ENCODE measurements around the gene TMA7B. TPM values are rescaled to one million over a fixed set of nuclear protein-coding genes. Genes with fewer than 3 reads are reported as not detected.

TMA7B gene
- total and polyA plus RNA-seq, 2 donors (not counting 1 experiment from before 2014, with no cell fraction given) = 0.85 to 1.4 TPM

GRCh38 chr22:40001106-40001505, 40.9 kb downstream of the TMA7B start:
- Mint-ChIP-seq H3K27me3 (peaks cover 40% of the 10 kb centered on the region), H3K27ac (no peak overlapping the region), H3K4me3 (no peak overlapping the region), H3K9me3 (ENCODE audit: insufficient read depth) (no peaks in the 10 kb centered on the region), H3K4me1 (no peaks in the 10 kb centered on the region)
- Histone ChIP-seq H3K36me3 (replicated peaks in 1 of 2; ENCODE audit: control extremely low read depth in 1 of 2, control insufficient read depth in 1 of 2, extremely low read depth in 1 of 2, insufficient read depth in 2 of 2, low read length in 1 of 2) (no peaks in the 10 kb centered on the region), H3K4me2 (replicated peaks; ENCODE audit: low read depth, low read length, poor library complexity, severe bottlenecking) (no peak overlapping the region), H3K9ac (ENCODE audit: low read length) (no peak overlapping the region), H3K9me3 (ENCODE audit: control extremely low read depth in 1 of 3, control insufficient read depth in 2 of 3, insufficient read depth in 1 of 3, low read length in 2 of 3) (no peaks in the 10 kb centered on the region), H4K20me1 (ENCODE audit: control insufficient read depth, insufficient read depth, low read length, poor library complexity, severe bottlenecking) (no peaks in the 10 kb centered on the region), H2AFZ (ENCODE audit: insufficient read depth, low read depth, low read length, poor library complexity, severe bottlenecking) (no peak overlapping the region), H3K27ac (ENCODE audit: low read length in 2 of 2) (no peak overlapping the region), H3K79me2 (ENCODE audit: control insufficient read depth, insufficient read depth, low read length) (no peaks in the 10 kb centered on the region), H3K4me3 (ENCODE audit: control extremely low read depth in 1 of 5, extremely low read depth in 1 of 5, insufficient read depth in 1 of 5, low read depth in 2 of 5, low read length in 4 of 5) (no peak overlapping the region), H3K27me3 (replicated peaks in 1 of 4; ENCODE audit: control extremely low read depth in 1 of 4, control insufficient read depth in 3 of 4, insufficient read depth in 4 of 4, low read length in 3 of 4) (peaks cover 0 to 27% (median 5%) of the 10 kb centered on the region in 4 experiments), H3K4me1 (ENCODE audit: control insufficient read depth in 2 of 2, insufficient read depth in 2 of 2, low read length in 2 of 2) (no peaks in the 10 kb centered on the region)
- DNase-seq (no peak), ATAC-seq (ENCODE audit: low read depth) (no peak)
- intact Hi-C loops (cut with micrococcal nuclease) = no loop called here
- 100% methylated on average over 3 of the region's 4 CpGs for WGBS (ENCODE audit: insufficient coverage)
- POLR2A ChIA-PET = no interaction called here
- CTCF ChIA-PET = interaction anchor here (1.6 to 2.6 kb wide), 2 partner anchors 9 to 24 kb away, joined by 3 to 9 read pairs; no protein-coding TSS in a partner anchor
- no peak for TF ChIP-seq CTCF (IDR thresholded peaks at IDR 0.05)

DNA sequence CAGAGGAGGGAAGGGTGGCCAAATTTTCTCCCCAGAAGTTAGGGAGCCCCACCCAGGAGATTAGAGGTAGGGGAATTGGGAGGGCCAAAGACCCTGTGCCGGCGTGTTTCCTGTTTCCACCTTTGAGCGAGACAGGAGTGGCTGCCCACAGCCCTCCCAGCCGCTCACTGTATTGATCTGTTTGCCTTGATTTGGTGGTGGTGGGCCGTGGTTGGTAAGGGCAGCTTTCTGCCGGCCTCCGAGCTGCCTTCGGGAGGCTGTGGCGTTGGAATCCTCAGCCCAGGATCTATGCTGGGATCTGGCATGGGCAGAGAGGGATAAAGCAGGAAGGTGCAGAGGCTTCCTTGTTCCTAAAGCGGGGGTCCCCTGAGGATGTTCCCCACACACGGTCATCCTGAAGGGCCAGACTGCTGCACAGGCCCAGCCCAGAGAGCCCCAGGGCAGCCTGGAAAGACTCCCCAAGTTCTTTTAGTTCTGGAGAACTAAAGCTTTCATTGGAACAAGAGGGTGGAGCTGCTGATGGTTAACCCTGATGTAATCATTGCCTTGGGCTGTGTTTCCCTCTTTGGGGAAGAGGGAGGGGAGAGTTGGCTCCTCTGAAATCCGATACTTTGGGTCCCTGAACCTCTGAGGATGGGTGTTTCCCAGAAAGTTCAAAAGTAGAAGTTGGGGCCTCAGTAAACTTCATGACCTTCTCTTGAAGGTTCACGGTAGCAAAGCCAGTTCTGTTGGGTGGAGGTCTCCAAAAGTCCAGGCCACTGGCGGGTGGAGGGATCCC, 41.8 kb downstream of the TMA7B start:
- Histone ChIP-seq H3K4me2 (replicated peaks; ENCODE audit: low read depth, low read length, poor library complexity, severe bottlenecking) (no peak overlapping the region), H3K9me3 (ENCODE audit: control extremely low read depth in 1 of 3, control insufficient read depth in 2 of 3, insufficient read depth in 1 of 3, low read length in 2 of 3) (no peaks in the 10 kb centered on the region), H3K27ac (ENCODE audit: low read length in 2 of 2) (no peak overlapping the region), H3K9ac (ENCODE audit: low read length) (no peak overlapping the region), H3K27me3 (replicated peaks in 1 of 4; ENCODE audit: control extremely low read depth in 1 of 4, control insufficient read depth in 3 of 4, insufficient read depth in 4 of 4, low read length in 3 of 4) (peaks cover 0 to 18% (median 0%) of the 10 kb centered on the region in 4 experiments), H3K4me3 (ENCODE audit: control extremely low read depth in 1 of 5, extremely low read depth in 1 of 5, insufficient read depth in 1 of 5, low read depth in 2 of 5, low read length in 4 of 5) (no peak overlapping the region), H3K4me1 (ENCODE audit: control insufficient read depth in 2 of 2, insufficient read depth in 2 of 2, low read length in 2 of 2) (no peaks in the 10 kb centered on the region), H3K79me2 (ENCODE audit: control insufficient read depth, insufficient read depth, low read length) (no peaks in the 10 kb centered on the region), H3K36me3 (replicated peaks in 1 of 2; ENCODE audit: control extremely low read depth in 1 of 2, control insufficient read depth in 1 of 2, extremely low read depth in 1 of 2, insufficient read depth in 2 of 2, low read length in 1 of 2) (no peaks in the 10 kb centered on the region), H2AFZ (ENCODE audit: insufficient read depth, low read depth, low read length, poor library complexity, severe bottlenecking) (no peak overlapping the region), H4K20me1 (ENCODE audit: control insufficient read depth, insufficient read depth, low read length, poor library complexity, severe bottlenecking) (no peaks in the 10 kb centered on the region)
- ChIA-PET CTCF (interaction anchor here (0.6 to 2.6 kb wide), 4 partner anchors 8 to 367 kb away, joined by 3 to 9 read pairs (median 4); no protein-coding TSS in a partner anchor), POLR2A (interaction anchor here (0.6 to 0.7 kb wide), 2 partner anchors 225 to 597 kb away, joined by 3 to 4 read pairs; no protein-coding TSS in a partner anchor)
- intact Hi-C loops (cut with micrococcal nuclease) = no loop called here
- TF ChIP-seq EZH2 (IDR thresholded peaks at IDR 0.05; ENCODE audit: borderline replicate concordance, insufficient read depth, low read depth, low read length, poor library complexity, severe bottlenecking) = no peak
- no peak for TF ChIP-seq CTCF (IDR thresholded peaks at IDR 0.05)
- Mint-ChIP-seq H3K27me3 (peaks cover 39% of the 10 kb centered on the region), H3K9me3 (ENCODE audit: insufficient read depth) (no peaks in the 10 kb centered on the region), H3K27ac (no peak overlapping the region), H3K4me1 (no peaks in the 10 kb centered on the region), H3K4me3 (no peak overlapping the region)
- WGBS (ENCODE audit: insufficient coverage) = 80% methylated on average over 11 of the region's 14 CpGs
- DNase-seq (no peak), ATAC-seq (ENCODE audit: low read depth) (no peak)

Data from B cell (primary cell).